Mucosa of stomach (tissue), 1 donor: ENCODE measurements around the gene LTBP4.
"Not testable (repeated sequence)": the region's sequence is repeated elsewhere in the genome, so short reads cannot be mapped to it uniquely, and the experiment has no call there.

Source experiments
- H3K27me3 ChIP-seq: one replicate; pipeline ENCODE4 v1.7.0; 2013; ENCODE audit warnings: mild to moderate bottlenecking, low read length; ENCODE audit not compliant: control insufficient read depth, insufficient read depth
- H3K36me3 ChIP-seq: one replicate; pipeline ENCODE4 v1.7.0; 2013; ENCODE audit warnings: low read length; ENCODE audit not compliant: control insufficient read depth, insufficient read depth
- H3K4me1 ChIP-seq: one replicate; pipeline ENCODE4 v1.7.0; 2013; ENCODE audit warnings: mild to moderate bottlenecking, low read length; ENCODE audit not compliant: control insufficient read depth, insufficient read depth
- H3K4me3 ChIP-seq: one replicate; pipeline ENCODE4 v1.7.0; 2013; ENCODE audit warnings: low read length
- H3K9ac ChIP-seq: one replicate; pipeline ENCODE4 v1.7.0; 2013; ENCODE audit warnings: mild to moderate bottlenecking, low read length, moderate library complexity
- H3K9me3 ChIP-seq: one replicate; pipeline ENCODE4 v1.7.0; 2013; ENCODE audit warnings: mild to moderate bottlenecking, low read length, moderate library complexity; ENCODE audit not compliant: control insufficient read depth
- donor health status: Pancreatic carcinoma.

Gene LTBP4

DNA sequence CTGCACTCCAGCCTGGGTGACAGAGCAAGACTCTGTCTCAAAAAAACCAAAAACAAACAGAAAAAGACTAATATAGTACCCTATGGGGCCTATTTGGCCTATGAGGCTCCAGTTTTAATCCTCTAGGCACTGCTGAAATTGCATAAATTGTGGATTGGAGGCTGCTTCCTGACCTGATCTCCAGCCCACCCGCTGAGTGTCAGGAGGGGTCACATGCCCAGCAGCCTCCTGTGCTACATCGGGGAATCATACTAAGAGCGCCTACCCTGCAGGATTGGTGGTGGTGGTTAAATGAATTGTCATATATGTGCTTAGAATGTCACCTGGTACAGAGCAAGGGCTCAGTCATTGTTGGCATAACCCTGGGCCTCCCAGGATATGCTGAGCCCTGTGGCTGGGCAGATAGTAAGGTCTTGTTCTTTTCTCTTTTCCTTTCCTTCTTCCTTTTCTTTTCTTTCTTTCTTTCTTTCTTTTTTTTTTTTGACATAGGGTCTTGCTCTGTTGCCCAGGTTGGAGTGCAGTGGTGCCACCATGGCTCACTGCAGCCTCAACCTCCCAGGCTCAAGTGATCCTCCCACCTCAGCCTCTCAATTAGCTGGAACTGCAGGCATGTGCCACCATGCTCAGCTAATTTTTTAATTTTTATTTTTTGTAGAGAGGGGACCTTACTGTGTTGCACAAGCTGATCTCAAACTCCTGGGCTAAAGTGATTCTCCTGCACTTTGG lies 31.3 kb downstream of the LTBP4 start:
- Histone ChIP-seq H3K36me3 (no peaks in the 10 kb centered on the region), H3K4me1 (no peaks in the 10 kb centered on the region), H3K9ac (no peak overlapping the region), H3K4me3 (no peak overlapping the region), H3K9me3 (no peaks in the 10 kb centered on the region), H3K27me3 (peaks cover 11% of the 10 kb centered on the region)

DNA sequence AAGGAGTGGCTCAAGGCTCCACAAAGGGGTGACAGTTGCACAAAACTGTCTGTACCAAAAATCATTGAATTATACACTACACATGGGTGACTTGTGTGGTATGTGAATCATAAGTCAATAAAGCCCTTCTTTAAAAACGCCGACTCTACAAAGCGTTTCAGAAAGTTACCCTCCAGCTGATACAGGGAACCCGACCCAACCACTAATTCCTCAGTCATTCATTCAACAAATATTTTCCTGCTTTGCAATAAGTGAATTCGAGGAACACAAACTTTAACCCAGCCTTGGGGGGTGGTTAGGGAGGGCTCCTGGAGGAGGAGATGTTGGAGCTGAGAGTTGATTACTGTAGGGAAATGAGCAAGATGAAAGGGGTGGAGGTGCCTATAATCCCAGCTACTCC lies 32.0 kb downstream of the LTBP4 start:
- Histone ChIP-seq H3K9ac (no peak overlapping the region), H3K27me3 (peaks cover 11% of the 10 kb centered on the region), H3K9me3 (no peaks in the 10 kb centered on the region), H3K36me3 (no peaks in the 10 kb centered on the region), H3K4me3 (no peak overlapping the region), H3K4me1 (no peaks in the 10 kb centered on the region)

DNA sequence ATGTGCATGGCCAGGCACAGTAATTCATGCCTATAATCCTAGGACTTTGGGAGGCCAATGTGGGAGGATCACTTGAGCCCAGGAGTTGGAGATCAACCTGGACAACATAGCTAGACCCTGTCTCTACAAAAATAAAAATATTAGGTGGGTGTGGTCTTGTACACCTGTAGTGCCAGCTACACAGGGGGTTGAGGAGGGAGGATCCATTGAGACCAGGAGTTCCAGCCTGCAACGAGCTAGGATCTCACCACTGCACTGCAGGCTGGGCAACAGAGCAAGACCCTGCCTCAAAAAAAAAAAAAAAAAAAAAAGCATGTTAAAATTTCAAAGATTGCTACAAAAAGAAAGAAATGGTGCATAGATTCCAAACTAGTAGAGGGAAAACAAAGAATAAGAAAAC lies 37.2 kb downstream of the LTBP4 start:
- H3K36me3 ChIP-seq, result no peaks in the 10 kb centered on the region
- H3K27me3 ChIP-seq, result peaks cover 11% of the 10 kb centered on the region
- no peak overlapping the region for H3K4me3 ChIP-seq
- no peak overlapping the region for H3K9ac ChIP-seq
- no peaks in the 10 kb centered on the region for H3K4me1 ChIP-seq
- no peaks in the 10 kb centered on the region for H3K9me3 ChIP-seq

DNA sequence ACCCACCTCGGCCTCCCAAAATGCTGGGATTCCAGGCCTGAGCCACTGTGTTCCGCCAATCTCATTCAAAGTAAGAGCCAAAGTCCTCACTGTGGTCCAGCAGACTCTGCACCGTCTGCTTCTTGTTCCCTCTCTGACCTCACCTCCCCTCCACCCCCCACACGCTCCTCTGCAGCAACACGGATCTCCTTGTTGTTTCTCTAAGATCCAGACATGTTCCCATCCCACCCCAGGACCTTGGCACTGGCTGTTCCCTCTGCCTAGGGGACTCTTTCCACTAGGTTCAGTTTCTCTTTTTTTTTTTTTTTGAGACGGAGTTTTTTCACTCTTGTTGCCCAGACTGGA lies 38.4 kb downstream of the LTBP4 start:
- H3K4me3 ChIP-seq, result no peak overlapping the region
- no peaks in the 10 kb centered on the region for H3K4me1 ChIP-seq
- H3K27me3 ChIP-seq, result peaks cover 5% of the 10 kb centered on the region
- no peaks in the 10 kb centered on the region for H3K36me3 ChIP-seq
- H3K9me3 ChIP-seq, result no peaks in the 10 kb centered on the region
- H3K9ac ChIP-seq, result no peak overlapping the region

DNA sequence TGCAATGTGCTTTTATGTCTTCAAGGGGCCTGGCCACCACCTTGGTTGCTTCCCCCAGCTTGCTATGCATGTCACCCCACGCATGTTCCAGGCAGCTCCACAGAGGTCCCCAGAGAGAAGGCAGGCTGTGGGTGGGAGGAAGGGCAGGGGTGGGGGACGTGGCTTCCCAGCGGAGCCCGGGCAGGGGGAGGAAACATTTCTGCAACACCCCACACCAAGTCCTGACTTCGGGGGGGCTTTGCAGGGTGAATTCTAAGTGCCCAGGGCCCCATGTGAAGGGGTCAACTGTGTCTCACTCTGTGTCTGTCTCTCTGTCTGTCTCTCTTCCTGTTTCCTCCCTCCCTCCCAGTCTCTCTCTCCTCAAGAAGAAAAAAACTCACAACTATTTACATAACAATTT lies 39.6 kb downstream of the LTBP4 start:
- H3K36me3 ChIP-seq, result no peaks in the 10 kb centered on the region
- no peaks in the 10 kb centered on the region for H3K9me3 ChIP-seq
- H3K4me3 ChIP-seq, result no peak overlapping the region
- H3K9ac ChIP-seq, result no peak overlapping the region
- H3K27me3 ChIP-seq, result no peaks in the 10 kb centered on the region
- H3K4me1 ChIP-seq, result no peaks in the 10 kb centered on the region

DNA sequence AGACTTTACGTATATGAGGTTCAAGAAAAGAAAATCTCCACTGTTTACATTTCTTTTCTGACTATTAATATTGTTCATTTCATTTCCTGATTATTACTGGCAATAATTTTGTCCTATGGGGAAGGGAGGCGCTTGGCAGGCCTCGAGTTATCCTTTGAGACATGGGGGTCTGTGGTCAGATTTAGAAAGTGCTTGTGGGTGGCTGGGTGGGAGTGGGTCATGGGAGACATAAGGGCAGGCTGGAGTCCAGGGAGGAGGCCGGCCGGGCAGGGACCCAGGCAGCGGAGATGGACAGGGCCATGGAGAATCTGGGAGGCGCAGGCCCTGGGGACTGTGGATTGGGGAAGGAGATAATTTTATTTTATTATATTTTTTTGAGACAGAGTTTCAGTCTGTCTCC lies 40.1 kb downstream of the LTBP4 start:
- Histone ChIP-seq H3K9ac (no peak overlapping the region), H3K4me3 (no peak overlapping the region), H3K36me3 (no peaks in the 10 kb centered on the region), H3K27me3 (no peaks in the 10 kb centered on the region), H3K4me1 (peaks cover 1% of the 10 kb centered on the region), H3K9me3 (no peaks in the 10 kb centered on the region)

DNA sequence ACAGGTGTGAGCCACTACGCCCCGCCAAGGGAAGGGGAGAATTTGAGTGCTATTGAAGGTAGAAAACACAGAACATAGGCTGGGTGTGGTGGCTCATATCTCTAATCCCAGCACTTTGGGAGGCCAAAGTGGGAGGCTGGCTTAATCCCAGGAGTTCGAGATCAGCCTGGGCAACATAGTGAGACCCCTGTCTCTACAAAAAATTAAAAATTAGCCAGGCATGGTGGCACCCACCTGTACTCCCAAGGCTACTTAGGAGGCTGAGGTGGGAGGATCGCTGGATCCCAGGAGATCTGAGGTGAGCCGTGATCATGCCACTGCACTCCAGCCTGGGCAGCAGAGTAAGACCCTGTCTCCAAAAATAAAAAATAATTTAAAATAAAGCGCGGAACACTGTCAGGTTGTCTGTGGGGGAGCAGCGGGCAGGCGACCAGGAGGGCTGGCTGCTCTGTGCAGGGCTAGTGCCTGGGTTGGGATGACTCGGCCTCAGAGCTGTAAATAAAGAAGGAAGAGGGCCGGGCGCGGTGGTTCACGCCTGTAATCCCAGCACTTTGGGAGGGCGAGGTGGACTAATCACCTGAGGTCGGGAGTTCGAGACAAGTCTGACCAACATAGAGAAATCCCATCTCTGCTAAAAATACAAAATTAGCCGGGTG lies 41.0 kb downstream of the LTBP4 start:
- H3K4me1 ChIP-seq, result peaks cover 6% of the 10 kb centered on the region
- H3K9me3 ChIP-seq, result no peaks in the 10 kb centered on the region
- no peak overlapping the region for H3K9ac ChIP-seq
- H3K4me3 ChIP-seq, result no peak overlapping the region
- no peaks in the 10 kb centered on the region for H3K36me3 ChIP-seq
- no peaks in the 10 kb centered on the region for H3K27me3 ChIP-seq

DNA sequence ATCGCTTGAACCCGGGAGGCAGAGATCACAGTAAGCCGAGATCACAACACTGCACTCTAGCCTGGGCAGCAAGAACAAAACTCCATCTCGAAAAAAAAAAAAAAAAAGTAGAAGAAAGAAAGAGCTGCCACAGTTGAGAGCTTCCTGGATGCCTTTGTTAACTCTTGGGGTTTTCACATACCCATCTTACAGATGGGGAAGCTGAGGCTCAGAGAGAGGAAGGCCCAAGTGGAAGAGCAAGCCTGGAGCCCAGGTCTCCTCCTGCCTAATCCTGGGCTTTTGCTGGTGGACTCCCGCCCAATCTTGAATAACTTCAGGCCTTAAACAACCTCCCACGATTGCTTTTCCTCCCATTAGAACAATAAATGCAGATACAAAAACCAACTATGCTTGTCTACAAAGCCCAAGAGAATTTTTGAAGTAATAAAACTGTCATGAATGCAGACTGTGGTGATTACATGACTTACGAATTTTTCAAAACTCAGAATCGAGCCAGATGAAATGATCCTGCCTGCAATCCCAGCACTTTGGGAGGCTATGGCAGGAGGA lies 41.7 kb downstream of the LTBP4 start:
- Histone ChIP-seq H3K36me3 (no peaks in the 10 kb centered on the region), H3K9me3 (no peaks in the 10 kb centered on the region), H3K4me1 (peaks cover 6% of the 10 kb centered on the region), H3K27me3 (no peaks in the 10 kb centered on the region), H3K9ac (no peak overlapping the region), H3K4me3 (no peak overlapping the region)

DNA sequence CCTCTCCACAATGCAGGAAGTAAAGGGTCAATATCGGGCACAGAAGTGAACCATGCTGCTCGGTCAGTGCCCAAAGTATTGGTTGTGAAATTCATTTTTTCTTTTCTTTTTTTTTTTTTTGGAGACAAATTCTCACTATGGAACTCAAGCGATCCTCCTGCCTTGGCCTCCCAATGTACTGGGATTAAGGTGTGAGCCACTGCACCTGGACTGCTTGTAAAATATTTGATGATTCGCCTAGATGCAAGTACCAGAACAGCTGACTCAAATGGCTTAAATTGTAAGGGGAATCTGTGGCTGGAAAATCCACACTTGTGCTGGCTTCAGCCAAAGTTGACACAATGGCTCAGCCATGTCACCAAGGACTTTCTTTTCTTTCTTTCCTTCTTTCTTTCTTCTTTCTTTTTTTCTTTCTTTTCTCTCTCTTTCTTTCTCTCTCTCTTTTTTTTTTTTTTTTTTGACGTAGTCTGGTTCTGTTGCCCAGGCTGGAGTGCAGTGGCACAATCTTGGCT lies 45.6 kb downstream of the LTBP4 start:
- Histone ChIP-seq H3K4me1 (peaks cover 6% of the 10 kb centered on the region), H3K36me3 (no peaks in the 10 kb centered on the region), H3K27me3 (no peaks in the 10 kb centered on the region), H3K9ac (no peak overlapping the region), H3K9me3 (no peaks in the 10 kb centered on the region), H3K4me3 (no peak overlapping the region)

DNA sequence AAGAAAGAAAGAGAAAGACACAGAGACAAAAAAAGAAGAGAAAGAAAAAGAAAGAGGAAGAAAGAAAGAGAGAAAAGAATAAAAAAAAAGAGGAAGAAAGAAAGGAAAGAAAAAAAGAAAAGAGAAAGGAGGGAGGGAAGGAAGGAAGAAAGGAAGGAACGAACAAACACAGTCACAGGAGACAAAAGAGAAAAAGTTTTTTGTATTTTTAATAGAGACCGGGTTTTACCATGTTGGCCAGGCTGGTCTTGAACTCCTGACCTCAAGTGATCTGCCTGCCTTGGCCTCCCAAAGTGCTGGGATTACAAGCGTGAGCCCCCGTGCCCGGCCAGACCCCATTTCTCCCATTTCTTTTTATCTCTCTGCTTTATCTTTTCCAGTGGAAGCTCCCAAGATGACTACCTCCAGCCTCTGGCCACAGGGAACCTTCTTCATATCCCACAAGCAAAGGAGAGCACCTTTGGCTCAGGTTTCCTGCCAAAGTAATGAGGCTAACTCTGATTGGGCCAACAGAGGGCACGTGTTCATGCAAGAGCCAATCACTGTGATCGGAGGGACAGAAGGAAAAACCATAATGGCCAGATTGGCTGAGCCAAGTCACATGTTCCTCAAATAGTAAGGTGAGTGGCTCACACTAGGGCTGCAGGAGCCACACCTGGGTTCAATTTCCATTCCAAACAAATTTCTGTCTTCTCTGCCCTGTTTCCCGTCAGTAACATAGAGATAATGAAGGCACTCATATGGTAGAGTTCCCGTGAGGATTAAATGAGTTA lies 48.9 kb downstream of the LTBP4 start:
- H3K27me3 ChIP-seq, H3K9me3 ChIP-seq, H3K9ac ChIP-seq, H3K4me3 ChIP-seq, H3K4me1 ChIP-seq, H3K36me3 ChIP-seq: not testable (repeated sequence)

DNA sequence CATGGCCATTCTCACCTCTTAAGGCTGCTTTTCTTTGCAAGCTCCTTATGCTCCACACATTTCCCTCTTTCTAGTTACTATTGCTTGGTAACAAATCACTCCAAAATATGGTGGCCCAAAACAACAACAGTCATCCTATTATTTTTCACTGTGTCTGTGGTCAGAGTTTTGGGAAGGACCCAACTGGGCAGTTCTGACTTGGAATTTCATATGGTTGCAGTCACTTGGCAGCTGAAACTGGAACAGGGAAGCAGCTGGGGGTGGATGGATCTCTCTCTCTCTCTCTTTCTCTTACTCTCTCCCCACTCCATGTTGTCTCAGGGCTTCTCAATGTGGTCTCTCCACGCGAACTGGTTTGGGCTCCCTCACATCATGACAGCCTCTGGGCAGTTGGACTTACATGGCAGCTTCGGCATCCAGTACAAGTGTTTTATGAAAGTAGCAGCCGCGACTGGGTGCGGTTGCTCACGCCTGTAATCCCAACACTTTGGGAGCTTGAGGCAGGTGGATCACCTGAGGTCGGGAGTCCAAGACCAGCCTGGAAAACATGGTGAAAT lies 49.7 kb downstream of the LTBP4 start:
- Histone ChIP-seq H3K27me3 (no peaks in the 10 kb centered on the region), H3K4me1 (peaks cover 6% of the 10 kb centered on the region), H3K9me3 (no peaks in the 10 kb centered on the region), H3K9ac (no peak overlapping the region), H3K4me3 (no peak overlapping the region), H3K36me3 (no peaks in the 10 kb centered on the region)

DNA sequence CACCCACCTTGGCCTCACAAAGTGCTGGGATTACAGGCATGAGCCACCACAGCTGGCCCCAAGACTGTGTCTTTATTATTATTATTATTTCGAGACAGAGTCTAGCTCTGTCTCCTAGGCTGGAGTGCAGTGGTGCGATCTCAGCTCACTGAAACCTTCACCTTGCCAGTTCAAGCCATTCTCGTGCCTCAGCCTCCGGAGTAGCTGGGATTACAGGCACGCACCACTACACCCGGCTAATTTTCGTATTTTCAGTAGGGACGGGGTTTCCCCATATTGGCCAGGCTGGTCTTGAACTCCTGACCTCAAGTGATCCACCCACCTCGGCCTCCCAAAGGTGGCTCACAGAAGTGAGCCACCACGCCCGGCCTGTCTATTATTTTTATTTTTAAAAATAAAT lies 51.1 kb downstream of the LTBP4 start:
- H3K27me3 ChIP-seq, H3K36me3 ChIP-seq, H3K4me1 ChIP-seq, H3K9me3 ChIP-seq, H3K9ac ChIP-seq, H3K4me3 ChIP-seq: not testable (repeated sequence)
